Stimulated activated CD8-positive, alpha-beta memory T cell treated with anti-CD3 and anti-CD28 coated beads, Interleukin-12 subunit alpha, Interleukin-12 subunit beta, amount 100 ng/mL, for 4 hours (primary cell): Measurements from ENCODE around the gene APOC4.
A peak's percentile ranks its signal among the peaks of the same experiment; 100 is the strongest.
"Not testable (repeated sequence)": the region's sequence is repeated elsewhere in the genome, so short reads cannot be mapped to it uniquely, and the experiment has no call there.

Experiments used
- DNase-seq: peaks from one replicate; pipeline ENCODE4 v3.0.0-alpha.2; 2020; ENCODE audit warnings: low read depth

APOC4 gene

GRCh38 chr19:44914433-44915206, 27.4 kb upstream of the APOC4 start, which contains the start of gene APOC1:
Gene APOC1, plus strand, starts transcription at chr19:44914608. Its CDS starts 284 bp downstream, at chr19:44914892.
- DNase-seq, result peak; percentile 55

- DNase-seq, result no peak
Observed at GRCh38 chr19:44924243-44924725, 17.8 kb upstream of the APOC4 start.

GRCh38 chr19:44925114-44925891, 16.7 kb upstream of the APOC4 start:
- DNase-seq, result no peak

- not testable (repeated sequence) for DNase-seq
Observed at GRCh38 chr19:44926245-44927077, 15.6 kb upstream of the APOC4 start.

GRCh38 chr19:44927746-44928145, 14.3 kb upstream of the APOC4 start:
- no peak for DNase-seq

GRCh38 chr19:44930088-44930487, 11.9 kb upstream of the APOC4 start:
- no peak for DNase-seq

- DNase-seq, result no peak
Observed at GRCh38 chr19:44931541-44931940, 10.5 kb upstream of the APOC4 start.

- DNase-seq, result no peak
Observed at GRCh38 chr19:44939668-44940067, 2.4 kb upstream of the APOC4 start.

- no peak for DNase-seq
Observed at GRCh38 chr19:44943801-44944249, 1.8 kb downstream of the APOC4 start.

GRCh38 chr19:44947041-44947581, 5.1 kb downstream of the APOC4 start:
- DNase-seq, result no peak

- DNase-seq, result no peak
Observed at GRCh38 chr19:44948237-44948636, 6.2 kb downstream of the APOC4 start.

- no peak for DNase-seq
Observed at GRCh38 chr19:44948763-44949374, 6.8 kb downstream of the APOC4 start.

GRCh38 chr19:44949550-44949949, 7.5 kb downstream of the APOC4 start:
- DNase-seq, result no peak

GRCh38 chr19:44951179-44952159, 9.4 kb downstream of the APOC4 start:
- no peak for DNase-seq

GRCh38 chr19:44954278-44954648, 12.2 kb downstream of the APOC4 start:
- DNase-seq, result no peak

- DNase-seq, result peak; percentile 95
Observed at GRCh38 chr19:44954649-44955504, 12.8 kb downstream of the APOC4 start, which contains the start of gene CLPTM1. Gene CLPTM1, plus strand, starts transcription at chr19:44955380. Its CDS starts 16 bp downstream, at chr19:44955396.

GRCh38 chr19:44955505-44956439, 13.7 kb downstream of the APOC4 start:
- no peak for DNase-seq

GRCh38 chr19:44957526-44957925, 15.5 kb downstream of the APOC4 start:
- DNase-seq, result no peak
